Astrocyte (in vitro differentiated cells and primary cell): ENCODE data around the gene ITCH.

Experiments
- EZH2 ChIP-seq: IDR thresholded peaks from 2 replicates; pipeline ENCODE4 v1.6.1; 2012; ENCODE audit warnings: mild to moderate bottlenecking, low read length, inconsistent platforms; ENCODE audit not compliant: insufficient read depth
- TF ChIP-seq, protein P1 (sequence below): IDR thresholded peaks from 2 replicates; pipeline ENCODE4 v1.5.1; 2011; ENCODE audit warnings: low read depth, mild to moderate bottlenecking, inconsistent platforms, low read length, moderate library complexity; ENCODE audit not compliant: insufficient read depth

DNA sequence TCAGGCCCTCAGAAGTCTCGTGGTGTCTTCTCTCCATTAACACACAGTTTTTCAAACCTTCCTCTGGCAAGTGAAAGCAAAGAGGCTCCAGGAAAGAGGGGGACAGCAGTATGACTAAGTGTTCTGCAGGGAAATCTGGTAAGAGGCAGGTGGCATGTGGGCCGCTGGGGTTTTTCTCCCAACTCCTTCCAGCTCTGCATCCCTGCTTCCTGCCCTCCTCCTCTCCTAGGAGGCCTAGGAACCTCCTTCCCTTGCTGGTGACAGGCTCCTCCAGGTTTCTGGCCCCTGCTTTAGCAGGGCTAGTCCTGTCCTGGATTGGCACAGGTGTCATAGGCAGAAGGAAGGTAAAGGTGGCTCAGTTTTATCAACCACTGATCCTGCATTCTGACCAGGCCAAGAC is 7.6 kb upstream of the ITCH start:
- TF ChIP-seq, protein P1, sequence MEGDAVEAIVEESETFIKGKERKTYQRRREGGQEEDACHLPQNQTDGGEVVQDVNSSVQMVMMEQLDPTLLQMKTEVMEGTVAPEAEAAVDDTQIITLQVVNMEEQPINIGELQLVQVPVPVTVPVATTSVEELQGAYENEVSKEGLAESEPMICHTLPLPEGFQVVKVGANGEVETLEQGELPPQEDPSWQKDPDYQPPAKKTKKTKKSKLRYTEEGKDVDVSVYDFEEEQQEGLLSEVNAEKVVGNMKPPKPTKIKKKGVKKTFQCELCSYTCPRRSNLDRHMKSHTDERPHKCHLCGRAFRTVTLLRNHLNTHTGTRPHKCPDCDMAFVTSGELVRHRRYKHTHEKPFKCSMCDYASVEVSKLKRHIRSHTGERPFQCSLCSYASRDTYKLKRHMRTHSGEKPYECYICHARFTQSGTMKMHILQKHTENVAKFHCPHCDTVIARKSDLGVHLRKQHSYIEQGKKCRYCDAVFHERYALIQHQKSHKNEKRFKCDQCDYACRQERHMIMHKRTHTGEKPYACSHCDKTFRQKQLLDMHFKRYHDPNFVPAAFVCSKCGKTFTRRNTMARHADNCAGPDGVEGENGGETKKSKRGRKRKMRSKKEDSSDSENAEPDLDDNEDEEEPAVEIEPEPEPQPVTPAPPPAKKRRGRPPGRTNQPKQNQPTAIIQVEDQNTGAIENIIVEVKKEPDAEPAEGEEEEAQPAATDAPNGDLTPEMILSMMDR, result no peak
- no peak for TF ChIP-seq EZH2
